Left lung (tissue), 10 donors: Measurements from ENCODE around the gene DPM2. TPM values are rescaled to one million over a fixed set of nuclear protein-coding genes. Genes with fewer than 3 reads are reported as not detected.

Experiments used
- ATAC-seq: fragments of 200-7000 bp; cut with Tn5 transposase; one replicate; pipeline ENCODE4 v1.9.1; 2020; ENCODE audit warnings: moderate library complexity
- DNase-seq, 4 donors: peaks; one replicate each; pipeline ENCODE4 v3.0.0-alpha.2; 2013 to 2020
- H3K27ac ChIP-seq, 2 donors: fragments of 200-600 bp; sonication (generic) in 1 of 2; one replicate each; pipeline versions ENCODE4 v1.5.0 to v1.8.0; 2020 to 2021
- H3K27me3 ChIP-seq, 2 donors: fragments of 200-600 bp; sonication (generic) in 1 of 2; one replicate each; pipeline versions ENCODE4 v1.5.0 to v1.8.0; 2020 to 2021
- H3K36me3 ChIP-seq, 2 donors: fragments of 200-600 bp; sonication (generic) in 1 of 2; one replicate each; pipeline versions ENCODE4 v1.5.0 to v1.8.0; 2020 to 2021
- H3K4me1 ChIP-seq, 2 donors: fragments of 200-600 bp; one replicate each; pipeline ENCODE4 v1.8.0; 2021
- H3K4me3 ChIP-seq, 2 donors: fragments of 200-600 bp; sonication (generic) in 1 of 2; one replicate each; pipeline versions ENCODE4 v1.5.0 to v1.8.0; 2020 to 2021; ENCODE audit warnings: mild to moderate bottlenecking in 1 of 2
- H3K9me3 ChIP-seq, 2 donors: fragments of 200-600 bp; sonication (generic) in 1 of 2; one replicate each; pipeline versions ENCODE4 v1.5.0 to v1.8.0; 2020 to 2021
- intact Hi-C, 2 donors: fragments of 100-400 bp; cut with DNase I; formaldehyde crosslinking; loops; one replicate each; pipeline versions ENCODE4 v1.11.2 to v1.14.2; 2022
- polyA plus RNA-seq, 6 donors: library from polyadenylated mRNA; unstranded; fragments of 120-200 nt; gene quantifications; one replicate each; pipeline ENCODE4 v1.2.1, GENCODE V29; 2013; ENCODE audit not compliant: insufficient read length in 6 of 6
- total RNA-seq, 2 donors: library from RNA; stranded (reverse); fragmentation: NEBNext Ultra II Directional; extraction: Animal tissue kit (Norgen Biotek cat#: 25700); gene quantifications; one replicate each; pipeline ENCODE4 v1.2.1, GENCODE V29; 2021
- TF ChIP-seq, protein P1 (sequence below), 2 donors: fragments of 200-600 bp; sonication (generic) in 1 of 2; IDR thresholded peaks; one replicate each; pipeline versions ENCODE4 v1.5.0 to v1.8.0; 2021; ENCODE audit warnings: antibody characterized with exemption in 2 of 2
- donor health status: DM: no; HTN: yes; CAD: no.
- donor health status: DM: no; HTN: no; CAD: no.

DPM2 gene
- total and polyA plus RNA-seq, 8 donors = 32.1 to 47.6 (median 36.3) TPM

DNA sequence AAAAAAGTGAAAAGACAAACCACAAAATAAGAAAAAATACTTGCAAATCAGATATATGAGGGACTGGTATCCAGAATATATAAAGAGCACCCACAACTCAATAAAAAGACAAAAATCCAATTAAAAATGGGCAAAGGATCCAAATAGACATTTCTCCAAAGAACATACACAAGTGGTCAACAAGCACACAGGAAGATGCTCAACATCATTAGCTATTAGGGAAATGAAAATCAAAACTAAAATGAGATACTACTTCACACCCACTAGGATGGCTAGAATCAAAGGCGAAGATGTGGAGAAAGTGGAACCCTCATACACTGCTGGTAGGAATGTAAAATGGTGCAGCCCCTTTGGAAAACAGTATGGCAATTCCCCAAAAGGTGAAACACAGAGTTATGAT lies 21.1 kb upstream of the DPM2 start:
- DNase-seq = no peak
- no peaks in the 10 kb centered on the region for H3K27me3 ChIP-seq
- H3K9me3 ChIP-seq = no peaks in the 10 kb centered on the region
- H3K36me3 ChIP-seq = no peaks in the 10 kb centered on the region
- TF ChIP-seq, protein P1, sequence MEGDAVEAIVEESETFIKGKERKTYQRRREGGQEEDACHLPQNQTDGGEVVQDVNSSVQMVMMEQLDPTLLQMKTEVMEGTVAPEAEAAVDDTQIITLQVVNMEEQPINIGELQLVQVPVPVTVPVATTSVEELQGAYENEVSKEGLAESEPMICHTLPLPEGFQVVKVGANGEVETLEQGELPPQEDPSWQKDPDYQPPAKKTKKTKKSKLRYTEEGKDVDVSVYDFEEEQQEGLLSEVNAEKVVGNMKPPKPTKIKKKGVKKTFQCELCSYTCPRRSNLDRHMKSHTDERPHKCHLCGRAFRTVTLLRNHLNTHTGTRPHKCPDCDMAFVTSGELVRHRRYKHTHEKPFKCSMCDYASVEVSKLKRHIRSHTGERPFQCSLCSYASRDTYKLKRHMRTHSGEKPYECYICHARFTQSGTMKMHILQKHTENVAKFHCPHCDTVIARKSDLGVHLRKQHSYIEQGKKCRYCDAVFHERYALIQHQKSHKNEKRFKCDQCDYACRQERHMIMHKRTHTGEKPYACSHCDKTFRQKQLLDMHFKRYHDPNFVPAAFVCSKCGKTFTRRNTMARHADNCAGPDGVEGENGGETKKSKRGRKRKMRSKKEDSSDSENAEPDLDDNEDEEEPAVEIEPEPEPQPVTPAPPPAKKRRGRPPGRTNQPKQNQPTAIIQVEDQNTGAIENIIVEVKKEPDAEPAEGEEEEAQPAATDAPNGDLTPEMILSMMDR (IDR thresholded peaks at IDR 0.05) = no peak
- H3K4me1 ChIP-seq = peaks cover 20 to 40% of the 10 kb centered on the region in 2 donors
- H3K4me3 ChIP-seq = no peak overlapping the region
- no peak for ATAC-seq
- intact Hi-C loops = no loop called here
- H3K27ac ChIP-seq = no peak overlapping the region

DNA sequence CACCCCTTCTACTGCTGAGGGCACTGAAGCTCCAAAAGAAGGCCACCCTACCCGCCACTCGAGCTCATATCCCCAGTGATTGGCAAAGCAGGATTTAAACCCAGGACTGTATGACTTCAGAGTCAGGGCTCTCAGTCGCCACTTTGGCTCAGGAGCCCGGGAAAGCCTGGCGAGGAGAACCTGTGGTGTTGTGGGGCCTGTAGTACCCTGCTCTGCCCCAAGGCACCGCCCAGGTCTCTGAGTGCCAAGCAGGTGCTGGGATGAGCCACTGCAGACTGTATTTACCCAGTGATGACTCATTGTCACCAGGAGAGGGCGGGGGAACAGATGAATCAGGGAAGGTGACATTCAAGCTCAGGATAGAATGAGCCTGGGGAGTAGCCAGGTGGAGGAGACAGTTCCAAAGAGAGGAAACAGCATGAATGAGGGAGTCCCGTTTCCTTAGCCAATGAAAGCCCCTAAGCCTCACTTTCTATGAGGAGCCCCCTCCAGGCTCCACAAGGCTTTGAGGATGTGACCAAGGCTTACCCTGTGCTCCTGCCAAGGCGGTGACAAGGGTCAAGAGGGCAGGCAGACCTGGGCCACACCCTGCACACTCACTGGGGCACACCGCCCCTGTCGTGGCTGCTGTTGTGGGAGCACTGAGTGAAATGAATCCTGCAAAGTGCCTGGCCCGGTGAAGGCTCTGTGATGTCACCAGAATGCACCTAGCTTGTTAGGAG lies 17.8 kb upstream of the DPM2 start:
- peak overlapping the region; percentile 57 to 70 for H3K27ac ChIP-seq
- peak in 2 of 4 donors; percentile 85 to 88 for DNase-seq
- peaks cover 23 to 27% of the 10 kb centered on the region in 2 donors for H3K4me1 ChIP-seq
- intact Hi-C loops = no loop called here
- H3K4me3 ChIP-seq = no peak overlapping the region
- H3K9me3 ChIP-seq = no peaks in the 10 kb centered on the region
- TF ChIP-seq, protein P1 (IDR thresholded peaks at IDR 0.05) = peak in 1 of 2 donors; percentile 47
- peak; percentile 95 for ATAC-seq
- H3K27me3 ChIP-seq = no peaks in the 10 kb centered on the region
- H3K36me3 ChIP-seq = no peaks in the 10 kb centered on the region

DNA sequence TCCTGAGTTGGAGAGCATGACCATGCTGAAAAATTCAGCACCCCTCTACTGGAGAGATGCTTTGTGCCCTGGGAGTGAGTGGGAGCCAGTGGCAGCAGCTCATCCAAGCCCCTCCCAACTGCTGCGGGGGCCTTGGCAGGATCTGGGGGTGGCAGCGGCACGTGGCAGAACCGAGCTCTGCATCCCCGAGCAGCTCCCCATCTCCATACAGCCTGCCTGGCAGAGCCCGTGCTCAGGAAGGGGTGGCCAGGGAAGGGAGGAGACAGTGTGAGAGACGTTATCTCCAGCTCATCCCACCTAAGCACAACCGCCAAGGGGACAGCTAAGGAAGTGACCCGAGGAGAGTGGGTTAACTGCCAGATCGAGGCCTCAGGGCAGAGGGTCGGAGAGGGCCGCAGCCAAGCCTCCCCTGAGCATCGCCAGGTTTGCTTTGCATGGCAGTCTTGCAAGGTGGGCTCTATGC lies 17.2 kb upstream of the DPM2 start:
- H3K36me3 ChIP-seq = no peaks in the 10 kb centered on the region
- no peak overlapping the region for H3K4me3 ChIP-seq
- no peaks in the 10 kb centered on the region for H3K27me3 ChIP-seq
- no peak for ATAC-seq
- H3K27ac ChIP-seq = peak overlapping the region; percentile 46 to 70
- intact Hi-C loops = no loop called here
- TF ChIP-seq, protein P1 (IDR thresholded peaks at IDR 0.05) = no peak
- no peaks in the 10 kb centered on the region for H3K9me3 ChIP-seq
- DNase-seq = no peak
- peaks cover 20 to 26% of the 10 kb centered on the region in 2 donors for H3K4me1 ChIP-seq

DNA sequence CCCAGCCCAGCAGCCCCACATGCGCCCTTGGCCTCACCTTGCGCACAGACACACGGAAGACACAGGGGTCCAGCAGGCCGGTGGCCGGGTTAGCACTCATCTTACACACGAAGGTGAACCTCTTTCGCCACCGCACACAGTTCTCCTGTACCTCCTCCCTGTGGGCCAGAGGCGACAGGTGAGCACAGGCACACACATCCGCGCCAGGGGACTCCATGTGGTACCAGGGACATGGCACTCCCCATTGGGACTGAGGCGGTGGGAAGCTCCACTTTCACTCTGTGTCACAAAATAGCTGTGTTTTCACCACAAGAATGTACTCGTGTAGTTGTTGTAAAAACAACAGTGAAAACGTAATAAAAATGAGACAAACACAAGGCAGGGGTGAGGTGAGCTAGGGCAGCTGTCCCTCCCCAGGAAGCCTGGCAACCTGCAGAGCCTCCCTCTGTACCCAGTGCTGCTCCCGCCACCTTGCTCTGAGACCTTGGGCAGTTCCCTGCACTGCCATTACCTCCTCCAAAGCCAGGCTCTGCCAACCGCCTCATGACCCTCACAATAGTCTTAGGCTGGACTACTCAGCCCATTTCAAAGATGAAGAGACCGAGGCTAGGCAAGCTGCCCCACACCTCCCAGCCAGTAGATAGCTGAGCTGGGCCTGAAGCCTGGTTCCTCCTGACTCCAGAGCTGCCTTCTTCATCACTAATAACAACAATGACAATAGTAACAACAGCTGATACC lies 16.3 kb upstream of the DPM2 start:
- TF ChIP-seq, protein P1 (IDR thresholded peaks at IDR 0.05) = no peak

DNA sequence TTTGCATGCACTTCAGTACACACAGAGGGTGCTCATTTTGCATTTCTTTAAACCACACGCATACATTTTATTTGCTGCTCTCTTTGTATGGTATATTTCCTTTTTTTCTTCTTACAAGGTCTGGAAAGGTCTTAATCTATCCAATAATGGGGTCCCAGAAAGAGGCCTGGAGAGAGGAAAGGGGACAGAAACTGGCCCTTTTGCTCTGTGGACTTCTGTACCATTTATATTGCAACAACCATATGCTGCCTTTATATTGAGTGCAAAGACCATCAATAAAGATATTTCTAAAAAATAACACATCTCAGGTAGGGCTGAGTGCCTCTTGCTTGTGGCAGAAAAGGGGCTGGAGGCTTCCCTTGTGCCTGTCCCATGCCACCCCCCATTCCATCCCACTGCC lies 15.5 kb upstream of the DPM2 start:
- H3K4me3 ChIP-seq = no peak overlapping the region
- DNase-seq = no peak
- intact Hi-C loops = no loop called here
- H3K27ac ChIP-seq = no peak overlapping the region
- TF ChIP-seq, protein P1 (IDR thresholded peaks at IDR 0.05) = no peak
- H3K4me1 ChIP-seq = peaks cover 20 to 26% of the 10 kb centered on the region in 2 donors
- H3K9me3 ChIP-seq = no peaks in the 10 kb centered on the region
- ATAC-seq = no peak
- no peaks in the 10 kb centered on the region for H3K36me3 ChIP-seq
- no peaks in the 10 kb centered on the region for H3K27me3 ChIP-seq

More for the DNA sequence above, 16.3 kb upstream of the DPM2 start:
- H3K36me3 ChIP-seq = no peaks in the 10 kb centered on the region
- no peak for DNase-seq
- H3K27ac ChIP-seq = peak overlapping the region in 1 of 2 donors; percentile 70
- H3K4me1 ChIP-seq = peaks cover 20 to 26% of the 10 kb centered on the region in 2 donors
- no peaks in the 10 kb centered on the region for H3K9me3 ChIP-seq
- H3K27me3 ChIP-seq = no peaks in the 10 kb centered on the region
- H3K4me3 ChIP-seq = no peak overlapping the region
- no peak for ATAC-seq
- intact Hi-C loops = no loop called here
